H1 (cell line): ENCODE measurements around the gene RAD51B. TPM values are rescaled to one million over a fixed set of nuclear protein-coding genes. Genes with fewer than 3 reads are reported as not detected.

ENCODE experiments used
- BRCA1 ChIP-seq: IDR thresholded peaks from 2 replicates; pipeline ENCODE4 v1.6.1; 2012; ENCODE audit warnings: low read depth, low read length, improper control_type of control experiment
- JUND ChIP-seq: IDR thresholded peaks from 2 replicates; pipeline ENCODE4 v1.6.1; 2011; ENCODE audit warnings: mild to moderate bottlenecking, improper control_type of control experiment, low read length
- polyA plus RNA-seq, 7 experiments: library from polyadenylated mRNA; depleted of rRNA in 3 of 7; stranded (reverse) in 5 of 7; unstranded in 2 of 7; fragments of >200 nt in 5 of 7; fragments of 200-250 nt in 2 of 7; gene quantifications; 1 replicate in 5 of 7; 2 replicates in 1 of 7; 4 replicates in 1 of 7; pipeline versions ENCODE4 v1.2.1 to v1.2.3, GENCODE V29; 2011 to 2013; ENCODE audit warnings: missing spikeins in 2 of 7, mixed read lengths in 2 of 7
- total RNA-seq: library from RNA; stranded (reverse); fragmentation: NEBNext Ultra II Directional; extraction: Animal tissue kit (Norgen Biotek cat#: 25700); gene quantifications from 2 replicates; pipeline ENCODE4 v1.2.1, GENCODE V29; 2021
- TF ChIP-seq, protein P1 (sequence below): fragments of 300-600 bp; sonication (generic); IDR thresholded peaks from 2 replicates; pipeline ENCODE4 v1.7.1; 2012; ENCODE audit warnings: low read length, moderate library complexity, mild to moderate bottlenecking, inconsistent platforms; ENCODE audit not compliant: insufficient replicate concordance
- TF ChIP-seq, protein P2 (sequence below): IDR thresholded peaks from 2 replicates; pipeline ENCODE4 v1.6.1; 2011; ENCODE audit warnings: low read length, improper control_type of control experiment

Gene RAD51B
- total and polyA plus RNA-seq, 2 of the 8 experiments (the other 6 are each of a cell fraction or from before 2014, with no cell fraction given) = 3.9 to 14.9 TPM

DNA sequence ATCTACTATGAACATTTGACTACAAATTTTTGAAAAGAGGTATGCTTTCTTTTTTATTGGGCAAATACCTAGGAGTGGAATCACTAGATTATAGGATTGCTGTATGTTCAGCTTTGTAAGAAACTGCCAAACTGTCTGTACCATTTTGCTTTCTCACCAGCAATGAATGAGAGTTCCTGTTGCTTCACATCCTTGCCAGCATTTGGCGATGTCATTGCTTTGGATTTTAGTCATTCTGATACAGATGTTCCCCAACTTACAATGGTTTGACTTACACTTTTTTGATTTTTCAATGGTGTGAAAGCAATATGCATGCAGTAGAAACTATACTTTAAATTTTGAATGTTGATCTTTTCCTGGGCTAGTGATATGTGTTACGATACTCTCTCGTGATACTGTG, 328.7 kb downstream of the RAD51B start (continued):
- TF ChIP-seq, protein P1, sequence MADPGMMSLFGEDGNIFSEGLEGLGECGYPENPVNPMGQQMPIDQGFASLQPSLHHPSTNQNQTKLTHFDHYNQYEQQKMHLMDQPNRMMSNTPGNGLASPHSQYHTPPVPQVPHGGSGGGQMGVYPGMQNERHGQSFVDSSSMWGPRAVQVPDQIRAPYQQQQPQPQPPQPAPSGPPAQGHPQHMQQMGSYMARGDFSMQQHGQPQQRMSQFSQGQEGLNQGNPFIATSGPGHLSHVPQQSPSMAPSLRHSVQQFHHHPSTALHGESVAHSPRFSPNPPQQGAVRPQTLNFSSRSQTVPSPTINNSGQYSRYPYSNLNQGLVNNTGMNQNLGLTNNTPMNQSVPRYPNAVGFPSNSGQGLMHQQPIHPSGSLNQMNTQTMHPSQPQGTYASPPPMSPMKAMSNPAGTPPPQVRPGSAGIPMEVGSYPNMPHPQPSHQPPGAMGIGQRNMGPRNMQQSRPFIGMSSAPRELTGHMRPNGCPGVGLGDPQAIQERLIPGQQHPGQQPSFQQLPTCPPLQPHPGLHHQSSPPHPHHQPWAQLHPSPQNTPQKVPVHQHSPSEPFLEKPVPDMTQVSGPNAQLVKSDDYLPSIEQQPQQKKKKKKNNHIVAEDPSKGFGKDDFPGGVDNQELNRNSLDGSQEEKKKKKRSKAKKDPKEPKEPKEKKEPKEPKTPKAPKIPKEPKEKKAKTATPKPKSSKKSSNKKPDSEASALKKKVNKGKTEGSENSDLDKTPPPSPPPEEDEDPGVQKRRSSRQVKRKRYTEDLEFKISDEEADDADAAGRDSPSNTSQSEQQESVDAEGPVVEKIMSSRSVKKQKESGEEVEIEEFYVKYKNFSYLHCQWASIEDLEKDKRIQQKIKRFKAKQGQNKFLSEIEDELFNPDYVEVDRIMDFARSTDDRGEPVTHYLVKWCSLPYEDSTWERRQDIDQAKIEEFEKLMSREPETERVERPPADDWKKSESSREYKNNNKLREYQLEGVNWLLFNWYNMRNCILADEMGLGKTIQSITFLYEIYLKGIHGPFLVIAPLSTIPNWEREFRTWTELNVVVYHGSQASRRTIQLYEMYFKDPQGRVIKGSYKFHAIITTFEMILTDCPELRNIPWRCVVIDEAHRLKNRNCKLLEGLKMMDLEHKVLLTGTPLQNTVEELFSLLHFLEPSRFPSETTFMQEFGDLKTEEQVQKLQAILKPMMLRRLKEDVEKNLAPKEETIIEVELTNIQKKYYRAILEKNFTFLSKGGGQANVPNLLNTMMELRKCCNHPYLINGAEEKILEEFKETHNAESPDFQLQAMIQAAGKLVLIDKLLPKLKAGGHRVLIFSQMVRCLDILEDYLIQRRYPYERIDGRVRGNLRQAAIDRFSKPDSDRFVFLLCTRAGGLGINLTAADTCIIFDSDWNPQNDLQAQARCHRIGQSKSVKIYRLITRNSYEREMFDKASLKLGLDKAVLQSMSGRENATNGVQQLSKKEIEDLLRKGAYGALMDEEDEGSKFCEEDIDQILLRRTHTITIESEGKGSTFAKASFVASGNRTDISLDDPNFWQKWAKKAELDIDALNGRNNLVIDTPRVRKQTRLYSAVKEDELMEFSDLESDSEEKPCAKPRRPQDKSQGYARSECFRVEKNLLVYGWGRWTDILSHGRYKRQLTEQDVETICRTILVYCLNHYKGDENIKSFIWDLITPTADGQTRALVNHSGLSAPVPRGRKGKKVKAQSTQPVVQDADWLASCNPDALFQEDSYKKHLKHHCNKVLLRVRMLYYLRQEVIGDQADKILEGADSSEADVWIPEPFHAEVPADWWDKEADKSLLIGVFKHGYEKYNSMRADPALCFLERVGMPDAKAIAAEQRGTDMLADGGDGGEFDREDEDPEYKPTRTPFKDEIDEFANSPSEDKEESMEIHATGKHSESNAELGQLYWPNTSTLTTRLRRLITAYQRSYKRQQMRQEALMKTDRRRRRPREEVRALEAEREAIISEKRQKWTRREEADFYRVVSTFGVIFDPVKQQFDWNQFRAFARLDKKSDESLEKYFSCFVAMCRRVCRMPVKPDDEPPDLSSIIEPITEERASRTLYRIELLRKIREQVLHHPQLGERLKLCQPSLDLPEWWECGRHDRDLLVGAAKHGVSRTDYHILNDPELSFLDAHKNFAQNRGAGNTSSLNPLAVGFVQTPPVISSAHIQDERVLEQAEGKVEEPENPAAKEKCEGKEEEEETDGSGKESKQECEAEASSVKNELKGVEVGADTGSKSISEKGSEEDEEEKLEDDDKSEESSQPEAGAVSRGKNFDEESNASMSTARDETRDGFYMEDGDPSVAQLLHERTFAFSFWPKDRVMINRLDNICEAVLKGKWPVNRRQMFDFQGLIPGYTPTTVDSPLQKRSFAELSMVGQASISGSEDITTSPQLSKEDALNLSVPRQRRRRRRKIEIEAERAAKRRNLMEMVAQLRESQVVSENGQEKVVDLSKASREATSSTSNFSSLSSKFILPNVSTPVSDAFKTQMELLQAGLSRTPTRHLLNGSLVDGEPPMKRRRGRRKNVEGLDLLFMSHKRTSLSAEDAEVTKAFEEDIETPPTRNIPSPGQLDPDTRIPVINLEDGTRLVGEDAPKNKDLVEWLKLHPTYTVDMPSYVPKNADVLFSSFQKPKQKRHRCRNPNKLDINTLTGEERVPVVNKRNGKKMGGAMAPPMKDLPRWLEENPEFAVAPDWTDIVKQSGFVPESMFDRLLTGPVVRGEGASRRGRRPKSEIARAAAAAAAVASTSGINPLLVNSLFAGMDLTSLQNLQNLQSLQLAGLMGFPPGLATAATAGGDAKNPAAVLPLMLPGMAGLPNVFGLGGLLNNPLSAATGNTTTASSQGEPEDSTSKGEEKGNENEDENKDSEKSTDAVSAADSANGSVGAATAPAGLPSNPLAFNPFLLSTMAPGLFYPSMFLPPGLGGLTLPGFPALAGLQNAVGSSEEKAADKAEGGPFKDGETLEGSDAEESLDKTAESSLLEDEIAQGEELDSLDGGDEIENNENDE = no peak
- TF ChIP-seq JUND = no peak
- no peak for TF ChIP-seq BRCA1
- TF ChIP-seq, protein P2, sequence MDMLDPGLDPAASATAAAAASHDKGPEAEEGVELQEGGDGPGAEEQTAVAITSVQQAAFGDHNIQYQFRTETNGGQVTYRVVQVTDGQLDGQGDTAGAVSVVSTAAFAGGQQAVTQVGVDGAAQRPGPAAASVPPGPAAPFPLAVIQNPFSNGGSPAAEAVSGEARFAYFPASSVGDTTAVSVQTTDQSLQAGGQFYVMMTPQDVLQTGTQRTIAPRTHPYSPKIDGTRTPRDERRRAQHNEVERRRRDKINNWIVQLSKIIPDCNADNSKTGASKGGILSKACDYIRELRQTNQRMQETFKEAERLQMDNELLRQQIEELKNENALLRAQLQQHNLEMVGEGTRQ = no peak
